Glomerular visceral epithelial cell (primary cell): ENCODE data around the gene SRGAP2B.
A peak's percentile ranks its signal among the peaks of the same experiment; 100 is the strongest.
"Not testable (repeated sequence)": the region's sequence is repeated elsewhere in the genome, so short reads cannot be mapped to it uniquely, and the experiment has no call there.

ENCODE experiments used
- DNase-seq: peaks from one replicate; pipeline ENCODE4 v3.0.0-alpha.2; 2016; ENCODE audit errors: extremely low spot score

Gene SRGAP2B

GRCh38 chr1:144998134-144998980 lies 96.8 kb downstream of the SRGAP2B start:
- DNase-seq = not testable (repeated sequence)

- DNase-seq = peak; percentile 6
These were observed 99.2 kb downstream of the SRGAP2B start for GRCh38 chr1:144995833-144996410.

GRCh38 chr1:144992915-144993314 lies 102.2 kb downstream of the SRGAP2B start:
- peak; percentile 68 for DNase-seq

GRCh38 chr1:144990611-144991010 lies 104.5 kb downstream of the SRGAP2B start:
- DNase-seq = not testable (repeated sequence)

- DNase-seq = not testable (repeated sequence)
These were observed 108.0 kb downstream of the SRGAP2B start for GRCh38 chr1:144987131-144987530.

GRCh38 chr1:144986171-144986860 lies 108.8 kb downstream of the SRGAP2B start:
- DNase-seq = not testable (repeated sequence)

- DNase-seq = not testable (repeated sequence)
These were observed 109.5 kb downstream of the SRGAP2B start for GRCh38 chr1:144985550-144986170.

GRCh38 chr1:144982802-144983525 lies 112.2 kb downstream of the SRGAP2B start:
- not testable (repeated sequence) for DNase-seq

- not testable (repeated sequence) for DNase-seq
These were observed 114.0 kb downstream of the SRGAP2B start for GRCh38 chr1:144981157-144981556.

GRCh38 chr1:144979960-144980595 lies 115.0 kb downstream of the SRGAP2B start:
- not testable (repeated sequence) for DNase-seq

- not testable (repeated sequence) for DNase-seq
These were observed 117.3 kb downstream of the SRGAP2B start for GRCh38 chr1:144977856-144978255.

GRCh38 chr1:144971936-144972335 lies 123.2 kb downstream of the SRGAP2B start:
- DNase-seq = not testable (repeated sequence)

- not testable (repeated sequence) for DNase-seq
These were observed 128.6 kb downstream of the SRGAP2B start for GRCh38 chr1:144966488-144966887.

- DNase-seq = not testable (repeated sequence)
These were observed 130.4 kb downstream of the SRGAP2B start for GRCh38 chr1:144964765-144965164.

- DNase-seq = not testable (repeated sequence)
These were observed 130.9 kb downstream of the SRGAP2B start for GRCh38 chr1:144964186-144964585.

GRCh38 chr1:144963571-144963970 lies 131.6 kb downstream of the SRGAP2B start:
- not testable (repeated sequence) for DNase-seq

- DNase-seq = not testable (repeated sequence)
These were observed 133.2 kb downstream of the SRGAP2B start for GRCh38 chr1:144961604-144962583.

GRCh38 chr1:144960929-144961488 lies 134.1 kb downstream of the SRGAP2B start:
- not testable (repeated sequence) for DNase-seq

- DNase-seq = not testable (repeated sequence)
These were observed 146.7 kb downstream of the SRGAP2B start for GRCh38 chr1:144948390-144948789.
